HL-60 (cell line): ENCODE measurements around the gene CNTN2.

Source experiments
- CTCF ChIP-seq: IDR thresholded peaks from one replicate; pipeline ENCODE4 v1.5.1; 2011; ENCODE audit warnings: low read length, control low read depth, inconsistent platforms; ENCODE audit not compliant: insufficient read depth
- GABPA ChIP-seq: IDR thresholded peaks from 2 replicates; pipeline ENCODE4 v1.6.1; 2012; ENCODE audit warnings: low read depth
- POLR2AphosphoS5 ChIP-seq: IDR thresholded peaks from 2 replicates; pipeline ENCODE4 v1.6.1; 2012; ENCODE audit warnings: low read depth
- REST ChIP-seq: IDR thresholded peaks from 2 replicates; pipeline ENCODE4 v1.6.1; 2012; ENCODE audit warnings: low read depth; ENCODE audit not compliant: insufficient replicate concordance
- SPI1 ChIP-seq: IDR thresholded peaks from 2 replicates; pipeline ENCODE4 v1.6.1; 2012; ENCODE audit warnings: low read depth, mild to moderate bottlenecking, borderline replicate concordance

GRCh38 chr1:205056188-205056611, 13.2 kb downstream of the CNTN2 start:
- no peak for TF ChIP-seq CTCF
- TF ChIP-seq REST = no peak
- no peak for TF ChIP-seq POLR2AphosphoS5
- TF ChIP-seq GABPA = no peak
- no peak for TF ChIP-seq SPI1
